NT2/D1 (cell line): Measurements from ENCODE around the gene IFT172.

ENCODE experiments used
- DNase-seq: peaks from one replicate; pipeline ENCODE4 v3.0.0-alpha.2; 2011; ENCODE audit warnings: low read depth, low spot score
- H3K27me3 ChIP-seq: 2 replicates; pipeline ENCODE4 v1.6.0; 2011; ENCODE audit warnings: mild to moderate bottlenecking; ENCODE audit not compliant: insufficient read length, insufficient read depth
- H3K36me3 ChIP-seq: 2 replicates; pipeline ENCODE4 v1.6.1; 2011; ENCODE audit warnings: mild to moderate bottlenecking, low read length, mixed read lengths; ENCODE audit not compliant: insufficient read depth, insufficient read length
- H3K4me1 ChIP-seq: 2 replicates; pipeline ENCODE4 v1.5.1; 2011; ENCODE audit not compliant: insufficient read depth, insufficient read length
- H3K4me3 ChIP-seq: 2 replicates; pipeline ENCODE4 v1.5.1; 2011; ENCODE audit warnings: low read depth; ENCODE audit not compliant: insufficient read length
- H3K9ac ChIP-seq: 2 replicates; pipeline ENCODE4 v1.6.0; 2011; ENCODE audit warnings: low read depth; ENCODE audit not compliant: insufficient read length
- H3K9me3 ChIP-seq: 2 replicates; pipeline ENCODE4 v1.5.1; 2011; ENCODE audit warnings: mild to moderate bottlenecking, low read length; ENCODE audit not compliant: insufficient read depth
- SUZ12 ChIP-seq: IDR thresholded peaks from 2 replicates; pipeline ENCODE4 v1.6.1; 2011; ENCODE audit not compliant: insufficient read length, insufficient read depth; ENCODE audit errors: extremely low read depth
- YY1 ChIP-seq: IDR thresholded peaks from 2 replicates; pipeline ENCODE4 v1.6.1; 2011; ENCODE audit not compliant: insufficient read length, insufficient read depth
- ZNF274 ChIP-seq: IDR thresholded peaks from 2 replicates; pipeline ENCODE4 v1.6.1; 2011; ENCODE audit warnings: mild to moderate bottlenecking, low read depth, low read length

Gene IFT172

DNA sequence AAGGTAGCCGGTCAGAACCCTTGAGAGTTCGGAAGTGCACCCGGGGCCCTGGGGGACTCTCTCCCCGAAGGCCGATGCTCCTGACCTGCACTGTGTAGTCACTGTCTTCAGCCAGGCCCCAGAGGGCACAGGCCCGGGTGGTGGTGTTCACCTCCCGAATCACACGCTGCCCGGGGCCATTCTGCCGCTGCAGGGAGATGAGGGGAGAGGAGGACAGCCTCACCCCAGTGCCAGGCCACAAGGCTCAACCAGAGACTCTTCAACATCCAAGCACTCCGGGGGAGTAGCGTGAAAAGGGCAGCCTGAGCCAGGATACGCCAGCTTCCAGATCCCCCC lies 4.4 kb upstream of the IFT172 start:
- H3K4me3 ChIP-seq, result no peak overlapping the region
- H3K36me3 ChIP-seq, result no peaks in the 10 kb centered on the region
- peaks cover 36% of the 10 kb centered on the region for H3K27me3 ChIP-seq
- H3K4me1 ChIP-seq, result peaks cover 7% of the 10 kb centered on the region
- TF ChIP-seq ZNF274 (no peak), SUZ12 (no peak), YY1 (no peak)
- no peak overlapping the region for H3K9ac ChIP-seq
- no peak for DNase-seq
- H3K9me3 ChIP-seq, result no peaks in the 10 kb centered on the region

DNA sequence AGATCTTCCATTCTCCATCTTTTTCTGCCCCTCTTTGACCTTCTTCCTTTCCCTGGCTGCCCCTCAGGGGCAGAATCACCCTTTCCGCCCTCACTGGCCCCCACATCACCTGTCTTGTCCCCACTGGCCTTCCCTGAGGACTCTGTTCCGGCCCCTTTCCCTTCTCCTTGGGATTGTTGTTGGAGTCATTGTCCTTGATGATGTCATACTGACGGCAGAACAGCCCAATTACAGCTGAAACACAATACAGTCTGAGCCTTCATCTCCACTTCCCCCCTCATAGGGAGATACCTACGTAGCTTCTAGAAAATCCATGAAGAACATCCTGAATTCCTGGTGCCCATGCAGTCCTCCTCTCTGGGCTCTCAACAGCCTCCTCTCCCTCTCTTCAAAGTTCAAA lies 3.0 kb upstream of the IFT172 start:
- no peaks in the 10 kb centered on the region for H3K36me3 ChIP-seq
- H3K4me1 ChIP-seq, result peaks cover 7% of the 10 kb centered on the region
- no peak overlapping the region for H3K4me3 ChIP-seq
- peaks cover 36% of the 10 kb centered on the region for H3K27me3 ChIP-seq
- TF ChIP-seq YY1, result no peak
- TF ChIP-seq SUZ12, result no peak
- no peak for TF ChIP-seq ZNF274
- DNase-seq, result no peak
- no peaks in the 10 kb centered on the region for H3K9me3 ChIP-seq
- H3K9ac ChIP-seq, result no peak overlapping the region

DNA sequence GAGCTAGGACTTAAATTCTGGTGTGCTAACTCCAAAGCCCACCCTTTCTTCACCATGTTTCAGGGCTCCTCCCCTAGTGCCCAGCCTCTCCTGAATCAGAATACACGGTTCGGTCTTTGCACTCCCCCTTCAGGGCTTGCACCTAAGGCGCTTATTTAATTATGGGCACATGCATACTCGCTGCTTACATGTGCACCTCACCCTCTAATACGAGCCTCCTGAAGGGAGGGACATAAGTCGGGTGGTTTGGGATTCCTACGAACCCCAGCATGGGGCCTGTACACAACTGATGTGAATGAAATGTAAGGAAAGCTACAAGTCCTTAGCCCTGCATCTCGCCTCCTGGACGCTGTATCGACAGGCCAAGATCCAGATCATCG lies 435 bp downstream of the IFT172 start:
- Histone ChIP-seq H3K36me3 (peaks cover 3% of the 10 kb centered on the region), H3K9ac (peak overlapping the region; percentile 76), H3K9me3 (no peaks in the 10 kb centered on the region), H3K27me3 (peaks cover 3% of the 10 kb centered on the region), H3K4me3 (peak overlapping the region; percentile 71), H3K4me1 (peaks cover 3% of the 10 kb centered on the region)
- no peak for DNase-seq
- no peak for TF ChIP-seq YY1
- no peak for TF ChIP-seq ZNF274
- no peak for TF ChIP-seq SUZ12

DNA sequence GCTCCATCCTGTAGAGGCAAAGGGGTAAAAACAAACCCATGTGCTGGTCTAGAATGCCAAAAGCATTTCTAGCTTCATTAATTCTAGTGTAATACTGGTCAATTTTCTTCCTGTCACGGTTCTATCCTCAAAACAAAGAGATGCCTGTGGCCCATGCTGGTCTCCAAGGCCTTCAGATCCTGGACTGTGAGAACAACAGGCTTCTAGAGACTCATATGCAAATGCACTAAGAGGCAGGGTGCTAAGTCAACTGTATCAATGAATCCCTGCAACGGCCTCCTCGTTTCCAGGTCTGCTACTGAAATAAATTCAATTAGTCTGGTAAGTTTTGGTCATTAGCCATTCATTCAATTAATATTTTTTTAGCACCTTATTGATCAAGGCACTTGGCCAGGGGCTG lies 4.0 kb downstream of the IFT172 start:
- no peak overlapping the region for H3K9ac ChIP-seq
- no peaks in the 10 kb centered on the region for H3K27me3 ChIP-seq
- H3K4me1 ChIP-seq, result no peaks in the 10 kb centered on the region
- DNase-seq, result no peak
- peaks cover 15% of the 10 kb centered on the region for H3K36me3 ChIP-seq
- H3K4me3 ChIP-seq, result no peak overlapping the region
- no peak for TF ChIP-seq SUZ12
- no peak for TF ChIP-seq YY1
- TF ChIP-seq ZNF274, result no peak
- no peaks in the 10 kb centered on the region for H3K9me3 ChIP-seq

DNA sequence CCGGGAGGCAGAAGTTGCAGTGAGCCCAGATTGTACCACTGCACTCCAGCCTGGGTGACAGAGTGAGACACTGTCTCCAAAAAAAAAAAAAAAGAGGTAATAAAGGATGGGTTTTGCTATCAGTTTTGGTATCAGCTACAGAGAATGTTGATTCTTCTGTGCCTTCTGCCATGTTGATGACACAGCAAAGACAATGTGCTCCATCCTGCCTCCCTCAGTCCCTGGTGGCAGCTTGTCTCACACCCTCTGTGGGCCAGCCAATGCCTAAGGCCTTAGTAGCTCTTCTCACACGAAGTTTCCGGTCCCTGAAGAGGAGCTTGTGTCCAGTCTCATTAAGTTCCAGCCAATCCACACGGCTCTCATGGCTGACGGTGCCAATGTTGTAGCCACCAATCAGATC lies 17.6 kb downstream of the IFT172 start:
- no peaks in the 10 kb centered on the region for H3K27me3 ChIP-seq
- no peak overlapping the region for H3K4me3 ChIP-seq
- TF ChIP-seq ZNF274, result no peak
- no peak for TF ChIP-seq YY1
- TF ChIP-seq SUZ12, result no peak
- no peaks in the 10 kb centered on the region for H3K9me3 ChIP-seq
- H3K9ac ChIP-seq, result no peak overlapping the region
- H3K36me3 ChIP-seq, result peaks cover 21% of the 10 kb centered on the region
- no peak for DNase-seq
- H3K4me1 ChIP-seq, result no peaks in the 10 kb centered on the region

DNA sequence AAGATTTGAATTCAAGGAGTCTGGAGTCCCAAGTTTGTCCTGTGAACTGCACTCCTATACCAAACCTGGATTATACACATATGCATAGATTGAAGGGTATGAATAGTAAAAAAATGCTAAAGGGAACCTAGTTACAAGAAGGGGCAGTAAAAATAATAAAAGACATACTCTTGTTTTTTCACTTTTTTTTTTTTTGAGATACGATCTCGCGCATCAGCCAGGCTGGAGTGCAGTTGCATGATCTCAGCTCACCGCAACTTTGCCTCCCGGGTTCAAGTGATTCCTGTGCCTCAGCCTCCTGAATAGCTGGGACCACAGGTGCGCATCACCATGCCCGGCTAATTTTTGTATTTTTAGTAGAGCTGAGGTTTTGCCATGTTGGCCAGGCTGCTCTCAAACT lies 25.1 kb downstream of the IFT172 start:
- Histone ChIP-seq H3K4me1 (no peaks in the 10 kb centered on the region), H3K27me3 (no peaks in the 10 kb centered on the region), H3K4me3 (no peak overlapping the region), H3K9ac (no peak overlapping the region), H3K36me3 (peaks cover 19% of the 10 kb centered on the region), H3K9me3 (no peaks in the 10 kb centered on the region)
- TF ChIP-seq SUZ12 (no peak), ZNF274 (no peak), YY1 (no peak)
- no peak for DNase-seq

DNA sequence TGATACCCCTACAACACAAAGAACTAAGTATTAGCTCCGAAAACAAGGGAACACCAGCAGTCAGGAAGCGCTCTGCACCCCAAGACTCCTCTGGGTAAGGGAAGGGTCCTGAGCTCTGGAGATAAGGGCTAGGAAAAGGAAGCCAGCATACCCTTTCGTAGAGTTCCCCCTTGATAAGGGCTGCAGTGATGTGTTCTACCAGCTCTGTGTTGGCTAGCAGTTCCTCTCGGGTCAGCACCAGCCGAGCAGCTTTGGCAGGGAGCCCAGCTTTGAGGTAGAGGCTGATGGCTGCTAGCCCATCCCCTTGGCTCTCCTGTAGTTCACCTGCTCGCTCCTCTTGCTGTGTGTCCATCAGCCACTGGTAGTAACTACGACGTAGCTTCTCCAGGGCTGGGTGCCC lies 28.4 kb downstream of the IFT172 start:
- Histone ChIP-seq H3K9me3 (no peaks in the 10 kb centered on the region), H3K27me3 (no peaks in the 10 kb centered on the region), H3K36me3 (peaks cover 39% of the 10 kb centered on the region), H3K9ac (no peak overlapping the region), H3K4me1 (no peaks in the 10 kb centered on the region), H3K4me3 (no peak overlapping the region)
- DNase-seq, result no peak
- TF ChIP-seq ZNF274, result no peak
- no peak for TF ChIP-seq SUZ12
- TF ChIP-seq YY1, result no peak

DNA sequence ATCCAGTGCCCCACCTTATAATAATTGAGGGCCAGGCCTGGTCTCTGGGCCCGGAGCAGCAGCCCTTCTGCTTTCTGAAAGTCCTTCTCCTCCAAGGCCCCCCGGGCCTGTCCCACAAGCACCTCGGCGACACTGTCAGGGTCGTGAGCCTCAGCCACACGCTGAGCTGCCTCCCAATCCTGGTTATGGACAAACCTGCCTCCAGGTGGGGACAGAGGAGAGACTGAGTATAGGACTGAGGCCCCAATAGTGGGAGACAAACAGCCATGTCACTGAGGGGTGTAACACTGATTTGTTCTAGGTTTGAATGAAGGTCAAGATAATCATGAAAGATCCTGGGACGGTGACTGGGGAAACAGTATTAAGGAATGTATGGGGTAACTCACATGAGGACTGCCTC lies 35.6 kb downstream of the IFT172 start:
- Histone ChIP-seq H3K4me1 (no peaks in the 10 kb centered on the region), H3K4me3 (no peak overlapping the region), H3K9ac (no peak overlapping the region), H3K9me3 (no peaks in the 10 kb centered on the region), H3K27me3 (no peaks in the 10 kb centered on the region), H3K36me3 (peaks cover 62% of the 10 kb centered on the region)
- DNase-seq, result no peak
- TF ChIP-seq SUZ12 (no peak), ZNF274 (no peak), YY1 (no peak)
